NCI-H2029 (cell line): Measurements from ENCODE around the gene PODN.
A peak's percentile ranks its signal among the peaks of the same experiment; 100 is the strongest.

Experiments
- DNase-seq: peaks from one replicate; lab custom pipeline; 2025; lab: John Stamatoyannopoulos, UW

Gene PODN

DNA sequence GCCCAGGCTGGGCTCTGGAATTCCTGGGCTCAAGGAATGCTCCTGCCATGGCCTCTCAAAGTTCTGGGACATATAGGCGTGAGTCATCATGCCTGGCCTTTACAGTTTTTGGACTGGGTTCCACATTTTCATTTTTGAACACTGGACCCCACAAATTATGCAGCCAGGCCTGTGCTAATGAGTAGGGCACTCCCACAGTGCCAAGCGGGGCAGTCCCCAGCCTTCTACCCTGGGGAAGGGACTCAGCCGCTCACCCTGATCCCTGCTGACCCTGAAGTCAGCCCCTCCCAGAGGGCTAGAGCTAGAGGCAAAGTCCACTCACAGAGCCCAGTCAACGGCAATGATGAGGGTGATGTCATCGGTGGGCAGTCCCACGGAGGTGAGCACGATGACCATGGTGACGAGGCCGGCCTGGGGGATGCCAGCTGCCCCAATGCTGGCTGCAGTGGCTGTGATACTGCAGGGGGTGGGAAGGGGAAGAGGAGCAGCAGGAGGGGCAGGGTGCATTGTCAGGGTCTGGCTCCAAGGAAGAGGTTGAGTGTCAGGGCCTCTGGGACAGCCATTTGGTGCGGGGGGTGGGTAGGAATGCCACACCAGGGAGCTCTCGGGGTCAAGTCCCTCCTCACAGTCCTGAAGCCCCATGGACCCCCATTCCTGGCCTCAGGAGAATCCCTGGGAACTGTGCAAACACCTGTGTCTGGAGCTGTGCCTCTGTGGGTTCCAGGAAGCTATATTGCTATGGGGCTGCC lies 27.6 kb downstream of the PODN start:
- DNase-seq, result no peak

GRCh38 chr1:53090227-53091147 lies 28.5 kb downstream of the PODN start:
- DNase-seq, result no peak

GRCh38 chr1:53091841-53092645 lies 30.0 kb downstream of the PODN start:
- no peak for DNase-seq

GRCh38 chr1:53092659-53093450 lies 30.8 kb downstream of the PODN start:
- no peak for DNase-seq

DNA sequence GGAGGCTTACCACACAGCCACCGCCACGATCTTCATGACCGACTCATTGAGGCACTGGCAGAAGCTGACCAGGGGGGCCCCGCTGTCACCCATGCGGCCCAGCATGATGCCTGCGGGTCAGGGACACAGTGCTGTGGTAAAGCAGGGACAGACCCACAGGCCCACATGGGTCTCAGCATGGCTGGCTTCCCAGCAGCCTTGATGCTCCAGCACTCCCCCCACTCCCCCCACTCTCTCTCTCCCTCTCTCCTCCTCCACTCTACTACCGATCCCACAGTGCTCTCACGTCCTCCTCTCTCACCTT lies 31.4 kb downstream of the PODN start:
- DNase-seq, result no peak

- DNase-seq, result no peak
These were observed 31.9 kb downstream of the PODN start for GRCh38 chr1:53093778-53094532.

- no peak for DNase-seq
These were observed 32.5 kb downstream of the PODN start for GRCh38 chr1:53094533-53094919.

DNA sequence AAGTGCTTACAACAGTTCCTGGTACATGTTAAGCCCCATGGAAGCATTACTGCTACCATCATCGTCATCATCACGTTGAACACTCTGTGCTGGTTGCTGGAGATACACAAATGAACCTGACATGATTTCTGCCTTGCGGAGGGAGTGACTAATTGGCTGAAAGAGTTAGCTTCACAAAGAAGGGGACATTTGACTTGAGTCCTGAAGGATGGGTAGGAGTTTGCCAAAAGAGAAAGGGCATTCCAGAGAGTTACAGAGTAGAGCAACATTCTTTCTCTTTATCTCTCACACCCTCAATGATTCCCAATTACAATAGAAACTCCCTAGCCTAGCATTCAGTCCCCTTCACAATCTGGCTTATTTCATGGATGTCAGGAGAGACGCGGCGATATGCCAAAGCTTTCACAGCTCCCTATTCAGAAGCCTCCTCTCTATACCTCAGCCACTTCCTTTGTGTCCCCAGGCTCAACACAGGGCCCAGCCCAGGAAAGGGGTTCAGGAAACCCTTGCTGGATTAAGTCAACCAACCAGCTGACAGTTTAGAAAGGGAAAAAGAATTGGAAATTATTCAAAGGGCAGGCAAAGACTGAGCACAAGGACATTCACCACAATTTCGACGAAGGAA lies 42.4 kb downstream of the PODN start:
- DNase-seq, result no peak

DNA sequence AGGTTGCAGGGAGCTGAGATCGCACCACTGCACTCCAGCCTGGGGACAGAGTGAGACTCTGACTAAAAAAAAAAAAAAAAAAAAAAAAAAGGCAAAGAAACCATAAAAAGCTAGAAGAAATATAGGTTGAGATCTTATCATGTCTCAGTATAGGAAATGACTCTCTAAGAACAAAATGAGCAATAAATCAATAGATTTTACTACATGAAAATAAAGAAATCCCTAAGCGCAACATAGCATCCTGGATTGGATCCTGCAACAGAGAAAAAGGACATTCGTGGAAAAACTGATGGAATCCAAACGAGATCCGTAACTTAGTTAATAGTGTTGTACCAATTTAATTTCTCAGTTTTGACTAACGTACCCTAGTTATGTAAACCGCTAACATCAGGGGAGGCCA lies 45.1 kb downstream of the PODN start:
- DNase-seq, result no peak

DNA sequence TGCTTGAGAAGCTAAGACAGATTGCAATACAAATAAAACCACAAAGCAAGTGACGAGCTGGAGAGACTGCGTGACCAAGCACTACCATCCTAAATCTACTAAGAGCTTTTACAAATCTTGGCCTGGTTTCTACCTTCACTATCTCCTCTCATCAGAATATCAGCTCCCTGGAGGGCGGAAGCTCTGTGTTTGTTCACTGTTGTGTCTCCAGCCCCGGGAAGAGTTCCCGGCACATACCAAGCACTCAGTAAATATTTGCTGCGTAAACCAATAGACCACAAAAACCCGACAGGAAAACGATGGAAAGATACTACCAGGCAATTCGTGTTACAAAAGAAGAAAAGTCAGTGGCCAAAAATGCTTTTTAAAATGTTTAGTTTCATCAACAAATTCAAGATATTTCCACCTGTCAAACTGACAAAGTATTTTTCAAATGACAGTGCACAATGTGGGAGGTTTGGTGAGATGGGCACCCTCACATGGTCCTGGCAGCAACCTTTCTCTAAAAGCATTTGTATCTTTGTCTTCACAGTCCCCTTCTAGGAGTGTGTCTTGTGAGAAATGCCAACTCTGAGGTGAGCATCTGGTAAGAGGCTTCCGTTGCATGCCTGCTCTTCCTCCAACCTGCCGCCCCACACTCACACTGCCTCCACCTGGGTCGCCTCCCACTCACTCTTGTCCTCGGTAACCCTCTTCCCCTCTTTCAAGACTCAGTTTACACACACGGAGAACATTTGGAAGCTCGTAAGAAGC lies 45.7 kb downstream of the PODN start:
- peak; percentile 92 for DNase-seq

- no peak for DNase-seq
These were observed 46.9 kb downstream of the PODN start for GRCh38 chr1:53108646-53109580.

GRCh38 chr1:53110370-53111072 lies 48.5 kb downstream of the PODN start:
- DNase-seq, result peak; percentile 56

- no peak for DNase-seq
These were observed 49.1 kb downstream of the PODN start for GRCh38 chr1:53111073-53111556.

- no peak for DNase-seq
These were observed 49.7 kb downstream of the PODN start for GRCh38 chr1:53111693-53112092.

- no peak for DNase-seq
These were observed 50.3 kb downstream of the PODN start for GRCh38 chr1:53112271-53112774.

GRCh38 chr1:53112861-53113260 lies 50.8 kb downstream of the PODN start:
- no peak for DNase-seq

GRCh38 chr1:53114090-53114489 lies 52.1 kb downstream of the PODN start:
- no peak for DNase-seq
